ENCODE measurements around the gene TMEM40. TPM values are rescaled to one million over a fixed set of nuclear protein-coding genes. Genes with fewer than 3 reads are reported as not detected.
"Not testable (repeated sequence)": the region's sequence is repeated elsewhere in the genome, so short reads cannot be mapped to it uniquely, and the experiment has no call there.

The TMEM40 gene
- total RNA-seq, result 5.6 TPM
- long read RNA-seq, partial matches to known transcripts, result 0 of 1 reads
- long read RNA-seq, other reads (novel, unspliced or antisense), result 1 of 1 reads

- ATAC-seq (ENCODE audit: poor library complexity) (no peak), DNase-seq (no peak)
- intact Hi-C loops (cut with DNase I), result no loop called here
Measured at GRCh38 chr3:12759097-12759679, at the start of gene TMEM40. Gene TMEM40 (minus strand): TSS chr3:12759259. CDS start chr3:12749832, 9,427 bp downstream.

DNA sequence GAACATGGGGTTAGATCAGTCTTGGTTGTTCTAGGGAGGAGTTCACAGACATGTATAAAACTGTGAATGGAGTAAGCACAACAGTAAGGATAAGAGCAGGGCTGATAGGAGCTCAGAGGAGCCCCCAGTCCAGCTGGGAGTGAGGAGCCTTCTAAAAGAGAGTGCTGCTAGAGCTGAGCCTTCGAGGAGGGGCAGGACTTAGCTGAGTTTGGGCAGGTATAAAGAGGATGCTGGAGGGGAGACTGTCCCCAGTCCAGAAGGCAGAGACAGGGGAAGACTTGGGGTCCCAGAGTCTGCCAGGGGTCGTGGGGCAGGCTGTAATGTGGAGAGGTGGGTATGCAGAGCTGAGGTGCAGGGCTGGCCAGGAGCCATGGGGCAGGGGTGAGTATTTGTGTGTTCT is 49.5 kb upstream of the TMEM40 start:
- intact Hi-C loops (cut with DNase I), result no loop called here
- no peak for ATAC-seq (ENCODE audit: poor library complexity)
- DNase-seq, result no peak

DNA sequence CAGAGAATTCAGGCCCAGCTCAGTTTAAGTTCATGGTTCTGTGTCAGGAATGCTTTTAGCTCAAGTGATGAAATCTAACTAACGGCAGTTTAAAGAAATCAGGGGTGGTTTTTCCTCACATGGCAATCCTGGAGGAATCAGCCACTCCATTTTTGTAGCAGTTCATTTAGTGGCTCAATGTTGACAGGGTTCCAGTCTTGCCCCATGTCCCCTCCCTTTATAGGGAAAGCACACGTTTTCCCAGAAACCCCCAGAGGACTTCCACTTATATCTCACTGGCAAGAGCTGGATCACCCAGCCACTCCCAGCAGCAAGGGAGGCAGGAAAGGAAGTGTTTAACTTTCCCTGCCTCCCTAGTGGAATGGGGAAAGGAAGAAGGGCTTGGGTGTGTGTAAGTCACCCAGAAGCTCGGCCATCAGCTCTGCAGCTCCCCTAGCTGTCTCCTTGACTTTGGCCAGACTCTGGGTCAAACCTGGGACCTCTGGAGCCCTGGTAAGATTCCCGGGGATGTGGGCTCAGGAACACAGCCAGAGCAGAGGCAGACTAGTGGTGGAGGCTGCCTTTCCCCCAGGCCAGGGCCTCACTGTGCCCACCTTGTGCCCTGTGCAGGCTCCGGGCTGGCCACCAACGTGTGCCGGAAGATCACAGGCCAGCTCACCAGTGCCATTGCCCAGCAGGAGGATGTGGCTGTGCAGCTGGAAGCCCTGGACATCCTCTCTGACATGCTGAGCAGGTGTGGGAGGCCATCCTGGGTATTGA is 48.7 kb upstream of the TMEM40 start:
- no peak for DNase-seq
- no peak for ATAC-seq (ENCODE audit: poor library complexity)
- intact Hi-C loops (cut with DNase I), result no loop called here

DNA sequence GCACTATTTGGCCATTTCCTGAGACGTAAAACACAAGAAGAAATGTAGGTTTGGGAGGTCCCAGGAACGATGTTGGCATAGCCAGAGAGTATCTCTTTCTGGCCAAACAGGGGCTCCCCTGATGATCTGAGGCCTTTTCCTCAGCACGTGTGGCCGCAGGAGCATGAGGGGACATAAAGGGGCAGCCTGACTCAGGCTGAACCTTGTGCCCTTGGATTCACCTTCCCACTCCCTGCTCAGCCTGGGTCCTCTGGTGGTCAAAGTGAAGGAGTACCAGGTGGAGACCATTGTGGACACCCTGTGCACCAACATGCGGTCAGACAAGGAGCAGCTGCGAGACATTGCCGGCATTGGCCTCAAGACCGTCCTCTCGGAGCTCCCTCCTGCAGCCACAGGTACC is 48.0 kb upstream of the TMEM40 start:
- intact Hi-C loops (cut with DNase I), result no loop called here
- no peak for DNase-seq

DNA sequence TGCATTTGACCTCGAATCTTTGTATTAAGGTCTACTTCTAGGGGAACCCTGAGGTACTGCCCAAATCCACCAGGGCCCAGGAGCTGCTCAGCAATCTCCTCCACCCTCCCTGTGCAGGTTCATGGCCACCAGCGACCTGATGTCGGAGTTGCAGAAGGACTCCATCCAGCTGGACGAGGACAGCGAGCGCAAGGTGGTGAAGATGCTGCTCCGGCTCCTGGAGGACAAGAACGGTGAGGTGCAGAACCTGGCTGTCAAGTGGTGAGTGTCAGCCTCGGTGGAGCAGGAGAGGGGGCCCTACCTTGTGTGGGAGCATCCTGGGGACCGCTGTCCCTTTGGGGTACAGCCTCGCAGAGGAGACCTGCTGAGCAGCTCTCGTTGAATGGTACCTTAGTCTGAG is 44.3 kb upstream of the TMEM40 start:
- DNase-seq (no peak), ATAC-seq (ENCODE audit: poor library complexity) (no peak)
- intact Hi-C loops (cut with DNase I), result no loop called here

More for the DNA sequence above, 48.0 kb upstream of the TMEM40 start:
- no peak for ATAC-seq (ENCODE audit: poor library complexity)

GRCh38 chr3:12799525-12800440 is 40.7 kb upstream of the TMEM40 start:
- DNase-seq, result no peak
- intact Hi-C loops (cut with DNase I), result no loop called here
- no peak for ATAC-seq (ENCODE audit: poor library complexity)

GRCh38 chr3:12798559-12799179 is 39.6 kb upstream of the TMEM40 start:
- intact Hi-C loops (cut with DNase I), result no loop called here
- ATAC-seq (ENCODE audit: poor library complexity) (peak; percentile 67), DNase-seq (peak; percentile 64)

GRCh38 chr3:12797892-12798558 is 39.0 kb upstream of the TMEM40 start:
- no peak for DNase-seq
- intact Hi-C loops (cut with DNase I), result no loop called here
- ATAC-seq (ENCODE audit: poor library complexity), result no peak

GRCh38 chr3:12797124-12797891 is 38.2 kb upstream of the TMEM40 start:
- peak; percentile 3 for ATAC-seq (ENCODE audit: poor library complexity)
- intact Hi-C loops (cut with DNase I), result no loop called here
- DNase-seq, result no peak

DNA sequence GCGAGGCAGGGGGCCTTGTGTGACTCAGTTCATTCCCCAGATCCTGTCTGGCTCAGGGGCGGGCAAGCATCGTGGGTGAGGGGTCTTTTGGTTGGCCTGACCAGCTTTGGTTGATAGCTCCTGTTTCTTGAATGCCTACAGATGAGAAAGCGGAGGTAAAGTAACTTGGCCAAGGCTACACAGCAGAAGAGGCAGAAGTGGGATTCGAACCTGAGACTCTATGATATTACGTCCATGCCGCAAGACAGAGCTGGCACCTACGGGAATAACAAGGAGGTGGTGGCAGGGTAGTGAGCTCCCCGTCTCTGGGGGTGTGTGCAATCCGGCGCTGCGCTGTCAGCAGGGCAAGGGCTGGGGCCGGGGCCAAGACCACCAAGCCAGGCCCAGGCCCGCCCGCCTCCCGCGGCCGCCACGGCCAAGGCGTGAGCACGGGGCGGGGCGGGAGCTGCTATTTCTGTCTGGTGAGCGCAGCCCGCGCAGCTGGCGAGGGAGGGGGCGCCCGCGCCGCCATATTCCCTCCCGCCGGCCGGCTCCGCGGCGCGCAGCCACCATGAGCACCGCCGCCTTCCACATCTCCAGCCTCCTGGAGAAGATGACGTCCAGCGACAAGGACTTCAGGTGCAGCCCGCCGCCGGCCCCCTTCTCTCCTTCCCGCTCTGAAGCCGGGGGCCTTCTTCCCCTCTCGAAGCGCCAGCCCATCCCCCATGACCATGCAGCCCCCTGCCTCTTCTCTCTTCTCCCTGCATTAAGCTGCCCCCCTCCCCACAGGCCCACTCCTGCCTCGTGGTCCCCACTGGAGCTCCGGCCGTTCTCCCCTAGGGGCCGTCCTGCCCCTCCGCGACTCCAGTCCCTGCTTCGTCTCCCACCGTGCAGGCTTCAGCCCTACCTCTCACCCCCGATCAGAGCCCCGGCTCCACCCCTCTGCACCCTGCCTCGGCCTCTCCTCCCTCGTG is 37.4 kb upstream of the TMEM40 start, which contains the start of gene CAND2:
Gene CAND2 (plus strand): TSS at position 510 of the 953 bp plus-strand sequence. CDS start 41 bp downstream, at position 551.
- peak; percentile 86 for DNase-seq
- intact Hi-C loops (cut with DNase I), result no loop called here
- peak; percentile 91 for ATAC-seq (ENCODE audit: poor library complexity)

DNA sequence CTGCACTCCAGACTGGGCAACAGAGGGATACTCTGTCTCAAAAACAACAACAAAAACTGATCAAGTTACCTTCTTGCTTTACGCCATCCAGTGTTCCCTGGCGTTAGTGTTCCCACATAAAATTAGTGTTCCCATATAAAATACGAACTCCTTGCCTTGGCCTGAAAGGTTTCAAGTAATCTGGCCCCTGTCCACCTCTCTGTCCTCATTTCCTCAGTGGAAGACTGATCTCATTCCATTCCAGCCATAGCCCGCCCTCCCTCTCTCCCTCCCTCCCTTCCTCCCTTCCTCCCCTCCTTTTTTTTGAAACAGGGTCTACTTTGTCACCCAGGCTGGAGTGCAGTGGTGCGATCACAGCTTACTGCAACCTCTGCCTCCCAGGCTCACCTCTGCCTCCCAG is 34.6 kb upstream of the TMEM40 start:
- DNase-seq, result no peak

GRCh38 chr3:12791430-12791829 is 32.4 kb upstream of the TMEM40 start:
- intact Hi-C loops (cut with DNase I), result no loop called here

More for the DNA sequence above, 34.6 kb upstream of the TMEM40 start:
- ATAC-seq (ENCODE audit: poor library complexity), result no peak
- intact Hi-C loops (cut with DNase I), result no loop called here

GRCh38 chr3:12787967-12788690 is 29.1 kb upstream of the TMEM40 start:
- ATAC-seq (ENCODE audit: poor library complexity); DNase-seq; intact Hi-C loops (cut with DNase I): not testable (repeated sequence)

More at GRCh38 chr3:12791430-12791829, 32.4 kb upstream of the TMEM40 start:
- DNase-seq, result no peak
- ATAC-seq (ENCODE audit: poor library complexity), result no peak

GRCh38 chr3:12787346-12787745 is 28.3 kb upstream of the TMEM40 start:
- intact Hi-C loops (cut with DNase I); ATAC-seq (ENCODE audit: poor library complexity); DNase-seq: not testable (repeated sequence)

GRCh38 chr3:12785096-12785495 is 26.0 kb upstream of the TMEM40 start:
- intact Hi-C loops (cut with DNase I), result no loop called here
- ATAC-seq (ENCODE audit: poor library complexity) (no peak), DNase-seq (no peak)

Data from Right ventricle myocardium superior (tissue), 1 donor.